Astrocyte (in vitro differentiated cells and primary cell): ENCODE data around the gene FTO. TPM values are rescaled to one million over a fixed set of nuclear protein-coding genes. Genes with fewer than 3 reads are reported as not detected.

Experiments
- DNase-seq: peaks from one replicate; pipeline ENCODE4 v3.0.0-alpha.2; 2010; ENCODE audit warnings: low read depth
- FAIRE-seq: peaks from 2 replicates; lab custom pipeline; 2011; peaks lifted over from hg19 to GRCh38; lab: Jason Lieb, UNC
- H2AFZ ChIP-seq: 2 replicates; pipeline ENCODE4 v1.6.0; 2012; ENCODE audit warnings: low read depth, low read length, inconsistent platforms
- H3K27ac ChIP-seq: 2 replicates; pipeline ENCODE4 v1.5.1; 2011; ENCODE audit warnings: low read depth, low read length, inconsistent platforms
- H3K27me3 ChIP-seq: 2 replicates; pipeline ENCODE4 v1.6.0; 2011; ENCODE audit warnings: low read length, inconsistent platforms; ENCODE audit not compliant: insufficient read depth
- H3K36me3 ChIP-seq: 2 replicates; pipeline ENCODE4 v1.5.1; 2011; ENCODE audit warnings: low read length, inconsistent platforms; ENCODE audit not compliant: insufficient read depth
- H3K4me1 ChIP-seq: 2 replicates; pipeline ENCODE4 v1.5.1; 2011; ENCODE audit warnings: low read length, inconsistent platforms; ENCODE audit not compliant: insufficient read depth
- H3K4me2 ChIP-seq: 2 replicates; pipeline ENCODE4 v1.6.0; 2012; ENCODE audit warnings: low read length, inconsistent platforms
- H3K4me3 ChIP-seq: 2 replicates; pipeline ENCODE4 v1.5.1; 2011; ENCODE audit warnings: low read depth, mild to moderate bottlenecking, low read length, inconsistent platforms; ENCODE audit not compliant: insufficient read depth
- H3K79me2 ChIP-seq: 2 replicates; pipeline ENCODE4 v1.6.0; 2012; ENCODE audit warnings: mild to moderate bottlenecking, low read length, inconsistent platforms; ENCODE audit not compliant: insufficient read depth
- H3K9ac ChIP-seq: 2 replicates; pipeline ENCODE4 v1.6.0; 2012; ENCODE audit warnings: mild to moderate bottlenecking, low read length, inconsistent platforms
- H3K9me3 ChIP-seq: 2 replicates; pipeline ENCODE4 v1.5.1; 2012; ENCODE audit warnings: low read depth, mild to moderate bottlenecking, low read length, inconsistent platforms; ENCODE audit not compliant: insufficient read depth
- H4K20me1 ChIP-seq: 2 replicates; pipeline ENCODE4 v1.6.0; 2012; ENCODE audit warnings: low read length, inconsistent platforms; ENCODE audit not compliant: insufficient read depth
- H3K27ac Mint-ChIP-seq: one replicate; pipeline ENCODE4 v1.8.0; 2021; ENCODE audit warnings: mild to moderate bottlenecking, mixed read lengths; ENCODE audit not compliant: unreplicated experiment
- H3K27me3 Mint-ChIP-seq: one replicate; pipeline ENCODE4 v1.8.0; 2021; ENCODE audit warnings: low read depth, mixed read lengths; ENCODE audit not compliant: unreplicated experiment
- H3K36me3 Mint-ChIP-seq: one replicate; pipeline ENCODE4 v1.8.0; 2021; ENCODE audit warnings: low read depth, mixed read lengths; ENCODE audit not compliant: unreplicated experiment
- H3K4me1 Mint-ChIP-seq: one replicate; pipeline ENCODE4 v1.8.0; 2021; ENCODE audit warnings: low read depth, mixed read lengths; ENCODE audit not compliant: unreplicated experiment
- H3K4me3 Mint-ChIP-seq: one replicate; pipeline ENCODE4 v1.8.0; 2021; ENCODE audit warnings: mild to moderate bottlenecking, moderate library complexity, mixed read lengths; ENCODE audit not compliant: unreplicated experiment
- H3K9me3 Mint-ChIP-seq: one replicate; pipeline ENCODE4 v1.8.0; 2021; ENCODE audit warnings: mild to moderate bottlenecking, mixed read lengths; ENCODE audit not compliant: unreplicated experiment
- CTCF ChIP-seq: IDR thresholded peaks from 2 replicates; pipeline ENCODE4 v1.5.1; 2011; ENCODE audit warnings: low read depth, mild to moderate bottlenecking, inconsistent platforms, low read length, moderate library complexity; ENCODE audit not compliant: insufficient read depth
- EZH2 ChIP-seq: IDR thresholded peaks from 2 replicates; pipeline ENCODE4 v1.6.1; 2012; ENCODE audit warnings: mild to moderate bottlenecking, low read length, inconsistent platforms; ENCODE audit not compliant: insufficient read depth
- total RNA-seq: library from RNA; stranded (reverse); gene quantifications from 2 replicates; pipeline ENCODE4 v1.2.1, GENCODE V29; 2021

FTO gene
- total RNA-seq, 1 donor from 2014 or later: 73.1 TPM

- no peak overlapping the region for H3K4me3 Mint-ChIP-seq
- Histone ChIP-seq H4K20me1 (no peaks in the 10 kb centered on the region), H3K4me2 (peak overlapping the region; percentile 35), H2AFZ (no peak overlapping the region), H3K27me3 (no peaks in the 10 kb centered on the region), H3K4me1 (peaks cover 18% of the 10 kb centered on the region), H3K79me2 (no peaks in the 10 kb centered on the region), H3K4me3 (no peak overlapping the region), H3K9me3 (no peaks in the 10 kb centered on the region), H3K9ac (peak overlapping the region; percentile 3), H3K36me3 (no peaks in the 10 kb centered on the region), H3K27ac (peak overlapping the region; percentile 53)
- FAIRE-seq: no peak
- H3K4me1 Mint-ChIP-seq: peaks cover 10% of the 10 kb centered on the region
- H3K9me3 Mint-ChIP-seq: no peaks in the 10 kb centered on the region
- H3K36me3 Mint-ChIP-seq: peaks cover 5% of the 10 kb centered on the region
- DNase-seq: peak; percentile 61
- H3K27ac Mint-ChIP-seq: peak overlapping the region; percentile 10
- TF ChIP-seq EZH2 (no peak), CTCF (no peak)
- no peaks in the 10 kb centered on the region for H3K27me3 Mint-ChIP-seq
Observed at GRCh38 chr16:53865494-53865863, 161.5 kb downstream of the FTO start.

- no peak overlapping the region for H3K4me2 ChIP-seq
- H3K4me1 Mint-ChIP-seq: peaks cover 10% of the 10 kb centered on the region
- no peak overlapping the region for H2AFZ ChIP-seq
- DNase-seq (no peak), FAIRE-seq (no peak)
- H3K4me3 Mint-ChIP-seq: no peak overlapping the region
- no peaks in the 10 kb centered on the region for H3K9me3 ChIP-seq
- H3K79me2 ChIP-seq: no peaks in the 10 kb centered on the region
- H3K36me3 ChIP-seq: no peaks in the 10 kb centered on the region
- H3K4me3 ChIP-seq: no peak overlapping the region
- no peak overlapping the region for H3K9ac ChIP-seq
- no peak overlapping the region for H3K27ac Mint-ChIP-seq
- no peaks in the 10 kb centered on the region for H3K27me3 Mint-ChIP-seq
- no peaks in the 10 kb centered on the region for H3K27me3 ChIP-seq
- no peak overlapping the region for H3K27ac ChIP-seq
- no peaks in the 10 kb centered on the region for H4K20me1 ChIP-seq
- peaks cover 18% of the 10 kb centered on the region for H3K4me1 ChIP-seq
- peaks cover 8% of the 10 kb centered on the region for H3K36me3 Mint-ChIP-seq
- peaks cover 2% of the 10 kb centered on the region for H3K9me3 Mint-ChIP-seq
- no peak for TF ChIP-seq EZH2
- no peak for TF ChIP-seq CTCF
Observed at GRCh38 chr16:53866520-53866919, 162.6 kb downstream of the FTO start.

- Histone ChIP-seq H3K4me3 (no peak overlapping the region), H3K27me3 (no peaks in the 10 kb centered on the region), H3K4me1 (peaks cover 18% of the 10 kb centered on the region), H3K9ac (no peak overlapping the region), H4K20me1 (no peaks in the 10 kb centered on the region), H3K27ac (no peak overlapping the region), H2AFZ (no peak overlapping the region), H3K9me3 (no peaks in the 10 kb centered on the region), H3K36me3 (no peaks in the 10 kb centered on the region), H3K4me2 (no peak overlapping the region), H3K79me2 (no peaks in the 10 kb centered on the region)
- Mint-ChIP-seq H3K36me3 (peaks cover 12% of the 10 kb centered on the region), H3K4me3 (no peak overlapping the region), H3K27ac (no peak overlapping the region), H3K4me1 (peaks cover 19% of the 10 kb centered on the region), H3K27me3 (no peaks in the 10 kb centered on the region), H3K9me3 (peaks cover 2% of the 10 kb centered on the region)
- FAIRE-seq: no peak
- TF ChIP-seq CTCF: no peak
- no peak for TF ChIP-seq EZH2
- DNase-seq: no peak
Observed at GRCh38 chr16:53870831-53871230, 166.9 kb downstream of the FTO start.
